ENCODE data around the gene CPA1. TPM values are rescaled to one million over a fixed set of nuclear protein-coding genes. Genes with fewer than 3 reads are reported as not detected.

The CPA1 gene
- total RNA-seq, 1 donor from 2014 or later, result not detected

GRCh38 chr7:130356121-130356875 lies 24.0 kb upstream of the CPA1 start:
- DNase-seq, result peak; percentile 48

- DNase-seq, result peak; percentile 47
Measured at GRCh38 chr7:130356876-130357611, 23.2 kb upstream of the CPA1 start.

- no peak for DNase-seq
Measured at GRCh38 chr7:130358471-130358870, 21.8 kb upstream of the CPA1 start.

GRCh38 chr7:130359276-130359857 lies 20.9 kb upstream of the CPA1 start:
- no peak for DNase-seq

GRCh38 chr7:130360518-130360917 lies 19.8 kb upstream of the CPA1 start:
- no peak for DNase-seq

GRCh38 chr7:130361681-130362080 lies 18.6 kb upstream of the CPA1 start:
- DNase-seq, result no peak

GRCh38 chr7:130362251-130362816 lies 18.0 kb upstream of the CPA1 start:
- DNase-seq, result no peak

GRCh38 chr7:130363026-130363847 lies 17.1 kb upstream of the CPA1 start:
- peak; percentile 55 for DNase-seq

- no peak for DNase-seq
Measured at GRCh38 chr7:130364451-130364850, 15.8 kb upstream of the CPA1 start.

- no peak for DNase-seq
Measured at GRCh38 chr7:130365088-130365487, 15.2 kb upstream of the CPA1 start.

- no peak for DNase-seq
Measured at GRCh38 chr7:130365511-130366441, 14.5 kb upstream of the CPA1 start.

- DNase-seq, result no peak
Measured at GRCh38 chr7:130366564-130366963, 13.7 kb upstream of the CPA1 start.

GRCh38 chr7:130367088-130367755 lies 13.1 kb upstream of the CPA1 start:
- DNase-seq, result no peak

- no peak for DNase-seq
Measured at GRCh38 chr7:130367836-130368746, 12.2 kb upstream of the CPA1 start.

- peak; percentile 46 for DNase-seq
Measured at GRCh38 chr7:130369110-130369711, 11.1 kb upstream of the CPA1 start.

- no peak for DNase-seq
Measured at GRCh38 chr7:130369831-130370550, 10.3 kb upstream of the CPA1 start.

GRCh38 chr7:130371046-130371445 lies 9.2 kb upstream of the CPA1 start:
- no peak for DNase-seq

- no peak for DNase-seq
Measured at GRCh38 chr7:130372402-130373165, 7.7 kb upstream of the CPA1 start.

All from dermis blood vessel endothelial cell (primary cell).